Measurements from ENCODE around the gene CLDN16.

DNA sequence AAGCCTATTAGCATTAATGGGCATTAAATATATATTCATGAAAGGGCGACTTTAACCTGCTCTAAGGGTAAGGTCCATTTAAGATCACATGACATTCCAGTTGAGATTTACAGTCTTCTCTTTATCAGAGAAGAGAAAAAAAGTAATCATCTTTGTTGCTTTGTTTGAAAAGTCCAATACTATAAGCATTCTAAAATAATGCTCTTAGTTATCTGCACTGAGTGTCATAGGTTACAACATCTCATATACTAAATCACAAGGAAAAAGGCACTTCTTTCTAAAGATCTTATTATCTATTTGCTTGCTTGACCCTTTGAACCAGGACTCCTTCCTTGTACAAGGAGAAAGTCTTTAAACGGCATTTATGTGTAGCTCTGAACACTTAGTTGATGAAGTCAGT, 60.3 kb downstream of the CLDN16 start:
- TF ChIP-seq CTCF (IDR thresholded peaks at IDR 0.05): no peak
- no peak for TF ChIP-seq POLR2A (IDR thresholded peaks at IDR 0.05)

All from body of pancreas (tissue), 4 donors.